Calu3 (cell line): ENCODE data around the gene TDRD12. TPM values are rescaled to one million over a fixed set of nuclear protein-coding genes. Genes with fewer than 3 reads are reported as not detected.
"Not testable (repeated sequence)": the region's sequence is repeated elsewhere in the genome, so short reads cannot be mapped to it uniquely, and the experiment has no call there.

Experiments
- BruUV-seq: library from RNA; stranded (reverse); fragments of 400-500 nt; replicated peaks from 2 replicates; lab custom pipeline; 2021; lab: Mats Ljungman, UMichigan
- CTCF ChIA-PET: fragments of 300-600 bp; sonication (Branson Sonifier 250); formaldehyde crosslinking; loops from one replicate; lab custom pipeline; 2022; ENCODE audit warnings: antibody characterized with exemption; lab: Charles Lee
- DNase-seq: peaks from one replicate; pipeline ENCODE4 v3.0.0; 2022
- H3K27ac Mint-ChIP-seq: one replicate; pipeline ENCODE4 v1.8.0; 2022; ENCODE audit warnings: mixed read lengths; ENCODE audit not compliant: unreplicated experiment
- H3K27me3 Mint-ChIP-seq: one replicate; pipeline ENCODE4 v1.8.0; 2022; ENCODE audit warnings: mixed read lengths; ENCODE audit not compliant: unreplicated experiment
- H3K36me3 Mint-ChIP-seq: one replicate; pipeline ENCODE4 v1.8.0; 2022; ENCODE audit warnings: mild to moderate bottlenecking, moderate library complexity, mixed read lengths; ENCODE audit not compliant: insufficient read depth, unreplicated experiment
- H3K4me1 Mint-ChIP-seq: one replicate; pipeline ENCODE4 v1.8.0; 2022; ENCODE audit warnings: mild to moderate bottlenecking, low read depth, mixed read lengths; ENCODE audit not compliant: unreplicated experiment
- H3K4me3 Mint-ChIP-seq: one replicate; pipeline ENCODE4 v1.8.0; 2022; ENCODE audit warnings: mild to moderate bottlenecking, low read depth, moderate library complexity, mixed read lengths; ENCODE audit not compliant: unreplicated experiment
- H3K9me3 Mint-ChIP-seq: one replicate; pipeline ENCODE4 v1.8.0; 2022; ENCODE audit warnings: low read depth, mixed read lengths; ENCODE audit not compliant: unreplicated experiment
- intact Hi-C: fragments of 100-400 bp; cut with micrococcal nuclease; formaldehyde crosslinking; loops from one replicate; pipeline ENCODE4 v1.10.0; 2022; ENCODE audit not compliant: unreplicated experiment
- total RNA-seq: library from RNA; stranded (reverse); gene quantifications from 2 replicates; pipeline ENCODE4 v1.2.3, GENCODE V29; 2022
- TF ChIP-seq, protein P1 (sequence below): fragments of 200-600 bp; IDR thresholded peaks from one replicate; pipeline ENCODE4 v1.8.0; 2022; ENCODE audit warnings: antibody characterized with exemption; ENCODE audit not compliant: unreplicated experiment

Gene TDRD12
- total RNA-seq, 1 experiment from 2014 or later = 0.33 TPM

- DNase-seq = no peak
- TF ChIP-seq, protein P1, sequence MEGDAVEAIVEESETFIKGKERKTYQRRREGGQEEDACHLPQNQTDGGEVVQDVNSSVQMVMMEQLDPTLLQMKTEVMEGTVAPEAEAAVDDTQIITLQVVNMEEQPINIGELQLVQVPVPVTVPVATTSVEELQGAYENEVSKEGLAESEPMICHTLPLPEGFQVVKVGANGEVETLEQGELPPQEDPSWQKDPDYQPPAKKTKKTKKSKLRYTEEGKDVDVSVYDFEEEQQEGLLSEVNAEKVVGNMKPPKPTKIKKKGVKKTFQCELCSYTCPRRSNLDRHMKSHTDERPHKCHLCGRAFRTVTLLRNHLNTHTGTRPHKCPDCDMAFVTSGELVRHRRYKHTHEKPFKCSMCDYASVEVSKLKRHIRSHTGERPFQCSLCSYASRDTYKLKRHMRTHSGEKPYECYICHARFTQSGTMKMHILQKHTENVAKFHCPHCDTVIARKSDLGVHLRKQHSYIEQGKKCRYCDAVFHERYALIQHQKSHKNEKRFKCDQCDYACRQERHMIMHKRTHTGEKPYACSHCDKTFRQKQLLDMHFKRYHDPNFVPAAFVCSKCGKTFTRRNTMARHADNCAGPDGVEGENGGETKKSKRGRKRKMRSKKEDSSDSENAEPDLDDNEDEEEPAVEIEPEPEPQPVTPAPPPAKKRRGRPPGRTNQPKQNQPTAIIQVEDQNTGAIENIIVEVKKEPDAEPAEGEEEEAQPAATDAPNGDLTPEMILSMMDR = no peak
- CTCF ChIA-PET = interaction anchor here (0.5 to 0.7 kb wide), 2 partner anchors 12 to 162 kb away, joined by 6 to 8 read pairs; no protein-coding TSS in a partner anchor
- no peaks in the 10 kb centered on the region for H3K36me3 Mint-ChIP-seq
- H3K27ac Mint-ChIP-seq = no peak overlapping the region
- intact Hi-C loops = no loop called here
- peaks cover 15% of the 10 kb centered on the region for H3K27me3 Mint-ChIP-seq
- H3K9me3 Mint-ChIP-seq = peaks cover 6% of the 10 kb centered on the region
- no peak overlapping the region for H3K4me3 Mint-ChIP-seq
- no TSS peak for BruUV-seq
- H3K4me1 Mint-ChIP-seq = no peaks in the 10 kb centered on the region
Observed at GRCh38 chr19:32779082-32779481, 59.5 kb downstream of the TDRD12 start.

- H3K27ac Mint-ChIP-seq = no peak overlapping the region
- TF ChIP-seq, protein P1 = no peak
- no peak overlapping the region for H3K4me3 Mint-ChIP-seq
- no peak for DNase-seq
- intact Hi-C loops = no loop called here
- H3K27me3 Mint-ChIP-seq = peaks cover 37% of the 10 kb centered on the region
- CTCF ChIA-PET = interaction anchor here (0.7 kb wide), 1 partner anchor 23 kb away, joined by 5 read pairs; no protein-coding TSS in a partner anchor
- H3K36me3 Mint-ChIP-seq = no peaks in the 10 kb centered on the region
- no peaks in the 10 kb centered on the region for H3K4me1 Mint-ChIP-seq
- no TSS peak for BruUV-seq
- H3K9me3 Mint-ChIP-seq = peaks cover 6% of the 10 kb centered on the region
Observed at GRCh38 chr19:32781280-32781679, 61.7 kb downstream of the TDRD12 start.

DNA sequence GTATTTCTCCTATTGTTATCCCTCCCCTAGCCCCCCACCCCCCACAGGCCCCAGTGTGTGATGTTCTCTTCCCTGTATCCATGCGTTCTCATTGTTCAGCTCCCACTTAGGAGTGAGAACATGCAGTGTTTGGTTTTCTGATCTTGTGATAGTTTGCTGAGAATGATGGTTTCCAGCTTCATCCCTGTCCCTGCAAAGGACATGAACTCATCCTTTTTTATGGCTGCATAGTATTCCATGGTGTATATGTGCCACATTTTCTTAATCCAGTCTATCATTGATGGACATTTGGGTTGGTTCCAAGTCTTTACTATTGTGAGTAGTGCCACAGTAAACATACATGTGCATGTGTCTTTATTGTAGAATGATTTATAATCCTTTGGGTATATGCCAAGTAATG is 62.5 kb downstream of the TDRD12 start:
- BruUV-seq, H3K4me3 Mint-ChIP-seq, intact Hi-C loops, H3K9me3 Mint-ChIP-seq, DNase-seq, H3K36me3 Mint-ChIP-seq, H3K4me1 Mint-ChIP-seq, H3K27ac Mint-ChIP-seq: not testable (repeated sequence)
- CTCF ChIA-PET = interaction anchor here (0.6 kb wide), 1 partner anchor 8 kb away, joined by 3 read pairs; no protein-coding TSS in a partner anchor
- H3K27me3 Mint-ChIP-seq = peaks cover 45% of the 10 kb centered on the region

- BruUV-seq, intact Hi-C loops, H3K4me3 Mint-ChIP-seq, DNase-seq, H3K9me3 Mint-ChIP-seq, H3K27ac Mint-ChIP-seq, H3K36me3 Mint-ChIP-seq, H3K4me1 Mint-ChIP-seq: not testable (repeated sequence)
- CTCF ChIA-PET = interaction anchor here (0.8 kb wide), 1 partner anchor 104 kb away, joined by 5 read pairs; no protein-coding TSS in a partner anchor
- peaks cover 46% of the 10 kb centered on the region for H3K27me3 Mint-ChIP-seq
Observed at GRCh38 chr19:32787161-32787813, 67.7 kb downstream of the TDRD12 start.

DNA sequence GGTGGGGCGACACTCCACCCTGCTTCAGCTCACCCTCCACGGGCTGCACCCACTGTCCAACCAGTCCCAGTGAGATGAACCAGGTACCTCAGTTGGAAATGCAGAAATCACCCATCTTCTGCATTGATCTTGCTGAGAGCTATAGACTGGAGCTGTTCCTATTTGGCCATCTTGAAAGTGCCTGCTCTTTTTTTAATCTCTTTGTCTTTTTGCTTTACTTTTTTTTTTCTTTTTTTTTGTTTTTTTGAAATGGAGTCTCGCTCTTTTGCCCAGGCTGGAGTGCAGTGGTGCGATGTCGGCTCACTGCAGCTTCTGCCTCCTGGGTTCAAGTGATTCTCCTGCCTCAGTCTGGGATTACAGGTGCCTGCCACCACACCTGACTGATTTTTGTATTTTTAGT is 68.3 kb downstream of the TDRD12 start:
- H3K4me1 Mint-ChIP-seq, H3K36me3 Mint-ChIP-seq, DNase-seq, H3K27ac Mint-ChIP-seq, H3K4me3 Mint-ChIP-seq, BruUV-seq, CTCF ChIA-PET, H3K9me3 Mint-ChIP-seq, intact Hi-C loops: not testable (repeated sequence)
- peaks cover 44% of the 10 kb centered on the region for H3K27me3 Mint-ChIP-seq
